NCI-H1092 treated with DMSO at 0.1 percent for 48 hours (cell line): ENCODE measurements around the gene METTL26.

Experiments used
- DNase-seq: peaks from one replicate; lab custom pipeline; 2025; lab: John Stamatoyannopoulos, UW

METTL26 gene

GRCh38 chr16:636206-637080, at the start of gene METTL26:
Gene METTL26, minus strand, starts transcription at chr16:636305. Its CDS starts 15 bp downstream, at chr16:636290.
- peak; percentile 93 for DNase-seq

- DNase-seq = peak; percentile 52
These were observed 49.0 kb upstream of the METTL26 start for GRCh38 chr16:684961-685696.

- peak; percentile 96 for DNase-seq
These were observed 48.1 kb upstream of the METTL26 start, which contains the start of gene JMJD8 for GRCh38 chr16:684071-684794. Gene JMJD8, minus strand, starts transcription at chr16:684334. Its CDS starts 15 bp downstream, at chr16:684319.

- DNase-seq = no peak
These were observed 47.4 kb upstream of the METTL26 start for GRCh38 chr16:683396-684070.

- DNase-seq = no peak
These were observed 46.6 kb upstream of the METTL26 start for GRCh38 chr16:682493-683395.

- no peak for DNase-seq
These were observed 45.8 kb upstream of the METTL26 start for GRCh38 chr16:681746-682427.

- DNase-seq = no peak
These were observed 45.1 kb upstream of the METTL26 start for GRCh38 chr16:680967-681745.

- DNase-seq = no peak
These were observed 44.5 kb upstream of the METTL26 start for GRCh38 chr16:680625-680945.

- peak; percentile 88 for DNase-seq
These were observed 43.9 kb upstream of the METTL26 start, which contains the start of gene STUB1 for GRCh38 chr16:679814-680624. Gene STUB1, plus strand, starts transcription at chr16:680410. Its CDS starts 116 bp downstream, at chr16:680526.

GRCh38 chr16:678858-679813, 43.0 kb upstream of the METTL26 start:
- DNase-seq = peak; percentile 77

GRCh38 chr16:678209-678857, 42.2 kb upstream of the METTL26 start:
- DNase-seq = no peak

GRCh38 chr16:677316-678190, 41.4 kb upstream of the METTL26 start:
- no peak for DNase-seq

- DNase-seq = no peak
These were observed 40.8 kb upstream of the METTL26 start for GRCh38 chr16:676913-677312.

- no peak for DNase-seq
These were observed 40.4 kb upstream of the METTL26 start for GRCh38 chr16:676565-676902.

- DNase-seq = no peak
These were observed 39.9 kb upstream of the METTL26 start for GRCh38 chr16:675884-676564.
